ENCODE data around the gene ACAT2. TPM values are rescaled to one million over a fixed set of nuclear protein-coding genes. Genes with fewer than 3 reads are reported as not detected.

ACAT2 gene
- total and polyA plus RNA-seq, 9 donors = 7.2 to 113 (median 20.3) TPM

- Histone ChIP-seq H3K9me3 (no peaks in the 10 kb centered on the region), H3K27ac (no peak overlapping the region), H3K36me3 (no peaks in the 10 kb centered on the region), H3K4me1 (ENCODE audit: insufficient read depth) (peaks cover 11% of the 10 kb centered on the region), H3K27me3 (no peaks in the 10 kb centered on the region), H3K4me3 (peak overlapping the region; percentile 62)
- WGBS, 3 donors = 5 to 24% (median 9%) methylated on average over 15 of the region's 15 CpGs
- intact Hi-C loops (cut with DNase I) = loop anchor here in 2 of 4 donors (2.0 to 5.0 kb wide), 3 partner anchors 25 to 96 kb away; partner anchors contain the start of genes SOD2 (in 2 of the 2) and ACAT2 (in 1 of the 2)
- peak in 2 of 5 donors; percentile 27 to 39 for DNase-seq
- TF ChIP-seq POLR2A (IDR thresholded peaks at IDR 0.05) (no peak), CTCF (IDR thresholded peaks at IDR 0.05) (no peak), EP300 (IDR thresholded peaks at IDR 0.05) (no peak)
These were observed 26.4 kb downstream of the ACAT2 start for GRCh38 chr6:159788276-159788675.

DNA sequence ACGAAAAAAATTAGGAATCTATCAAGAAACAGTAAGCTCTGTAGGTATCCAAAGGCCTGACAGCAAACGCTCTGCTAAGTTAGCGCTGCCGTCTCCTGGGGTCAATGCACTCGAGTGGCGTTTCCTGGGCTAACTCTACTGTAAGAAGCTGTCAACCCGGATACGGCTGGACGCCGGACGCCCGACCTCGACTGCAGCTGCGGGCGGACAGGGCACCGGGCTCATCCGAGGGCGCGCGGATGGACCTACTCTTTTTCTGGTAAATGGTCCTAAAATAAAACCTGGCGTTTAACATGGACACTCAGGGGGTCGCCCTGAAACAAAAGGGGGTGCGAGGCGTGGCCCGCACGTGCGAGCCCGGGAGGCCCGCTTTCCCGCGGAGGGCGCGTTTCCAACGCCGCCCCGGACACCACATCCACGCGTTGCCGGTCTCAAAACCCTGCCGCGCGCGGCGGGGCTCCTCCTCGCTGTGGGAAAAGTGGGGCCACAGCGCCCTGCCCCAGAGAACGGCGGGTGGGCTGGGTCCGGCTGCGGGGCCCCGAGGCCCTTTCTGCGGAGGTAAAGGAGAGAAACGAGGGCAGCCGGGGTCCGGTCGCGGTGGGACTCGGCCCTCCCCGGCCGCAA, 27.0 kb downstream of the ACAT2 start:
- TF ChIP-seq EP300 (IDR thresholded peaks at IDR 0.05) (no peak), POLR2A (IDR thresholded peaks at IDR 0.05) (no peak), CTCF (IDR thresholded peaks at IDR 0.05) (no peak)
- no peaks in the 10 kb centered on the region for H3K9me3 ChIP-seq
- peak overlapping the region; percentile 89 to 95 for H3K27ac ChIP-seq
- H3K36me3 ChIP-seq = no peaks in the 10 kb centered on the region
- DNase-seq = peak in 3 of 5 donors; percentile 23 to 46 (median 31)
- WGBS, 3 donors = 0% methylated on average over 60 of the region's 60 CpGs
- H3K4me3 ChIP-seq = peak overlapping the region; percentile 62
- peaks cover 11% of the 10 kb centered on the region for H3K4me1 ChIP-seq (ENCODE audit: insufficient read depth)
- no peaks in the 10 kb centered on the region for H3K27me3 ChIP-seq
- intact Hi-C loops (cut with DNase I) = loop anchor here in 2 of 4 donors (2.0 to 5.0 kb wide), 3 partner anchors 26 to 97 kb away; partner anchors contain the start of genes SOD2 (in 2 of the 2) and ACAT2 (in 1 of the 2)

- WGBS, 3 donors = 0 to 1% (median 0%) methylated on average over 60 to 64 of the region's 64 CpGs
- peak within 1 kb of the TSS; percentile 95 to 97 for H3K27ac ChIP-seq
- H3K4me1 ChIP-seq (ENCODE audit: insufficient read depth) = peaks cover 11% of the 10 kb centered on the region
- peak within 1 kb of the TSS; percentile 62 for H3K4me3 ChIP-seq
- no peaks in the 10 kb centered on the region for H3K9me3 ChIP-seq
- peak; percentile 98 to 100 (median 99) for DNase-seq
- H3K36me3 ChIP-seq = no peaks in the 10 kb centered on the region
- no peaks in the 10 kb centered on the region for H3K27me3 ChIP-seq
- TF ChIP-seq CTCF (IDR thresholded peaks at IDR 0.05) = peak in 1 of 3 donors; percentile 11
- peak; percentile 21 for TF ChIP-seq EP300 (IDR thresholded peaks at IDR 0.05)
- peak; percentile 93 for TF ChIP-seq POLR2A (IDR thresholded peaks at IDR 0.05)
- intact Hi-C loops (cut with DNase I) = loop anchor here in 2 of 4 donors (2.0 to 5.0 kb wide), 4 partner anchors 27 to 97 kb away; partner anchors contain the start of genes SOD2 (in 2 of the 2) and ACAT2 (in 1 of the 2)
These were observed 27.7 kb downstream of the ACAT2 start, which contains the start of gene TCP1 for GRCh38 chr6:159789377-159790148. Gene TCP1, minus strand, starts transcription at chr6:159789602. Its CDS starts 134 bp downstream, at chr6:159789468.

DNA sequence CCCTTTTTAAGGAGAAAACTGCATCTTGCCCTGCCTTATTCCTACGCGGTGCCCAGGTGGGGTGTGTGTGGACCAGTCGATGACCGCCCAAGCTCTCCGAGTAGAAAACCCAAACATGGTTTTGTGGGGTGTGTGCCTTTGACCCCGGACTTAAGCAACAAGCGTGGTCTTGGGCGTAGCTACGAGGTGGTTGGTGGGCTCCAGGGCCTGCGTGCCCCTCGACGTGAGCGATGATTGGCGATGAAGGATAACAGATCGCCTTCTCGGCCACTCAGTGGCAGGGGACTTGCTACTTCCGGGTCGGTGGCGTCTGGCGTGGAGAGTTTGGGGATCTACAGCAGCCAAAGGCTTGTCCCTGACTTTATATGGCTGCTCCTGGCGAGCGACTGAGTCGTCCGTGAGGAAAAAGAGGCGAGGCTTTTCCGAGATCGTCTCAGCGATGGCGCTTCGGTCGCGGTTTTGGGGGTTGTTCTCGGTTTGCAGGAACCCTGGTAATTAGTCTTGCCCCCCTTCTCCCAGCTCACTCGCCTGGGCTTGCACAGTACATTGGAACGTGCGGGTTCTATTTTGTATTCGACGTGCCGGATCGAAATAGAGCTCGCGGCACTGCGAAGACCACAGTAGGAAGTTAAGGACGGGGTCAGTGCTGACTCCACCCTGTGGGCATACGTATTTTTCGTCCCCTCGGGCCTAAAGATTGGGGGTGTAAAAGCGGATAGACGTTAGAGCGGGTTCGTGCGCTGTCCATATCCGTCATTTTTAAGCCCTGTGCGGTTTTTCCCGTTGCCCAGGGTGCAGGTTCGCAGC, 28.5 kb downstream of the ACAT2 start, which contains the start of gene MRPL18:
MRPL18 (plus strand) TSS at position 319 of the 807 bp plus-strand sequence; CDS start at position 440, 121 bp downstream.
- Histone ChIP-seq H3K27ac (peak within 1 kb of the TSS; percentile 95 to 97), H3K4me3 (peak within 1 kb of the TSS; percentile 62), H3K36me3 (no peaks in the 10 kb centered on the region), H3K27me3 (no peaks in the 10 kb centered on the region), H3K4me1 (ENCODE audit: insufficient read depth) (peaks cover 11% of the 10 kb centered on the region), H3K9me3 (no peaks in the 10 kb centered on the region)
- peak; percentile 89 to 93 (median 93) for DNase-seq
- 0% methylated on average over 56 of the region's 56 CpGs for WGBS, 3 donors
- TF ChIP-seq POLR2A (IDR thresholded peaks at IDR 0.05) = peak; percentile 45
- TF ChIP-seq CTCF (IDR thresholded peaks at IDR 0.05) = no peak
- intact Hi-C loops (cut with DNase I) = loop anchor here in 1 of 4 donors (5.0 kb wide), 1 partner anchor 42 kb away; no protein-coding TSS in a partner anchor
